ENCODE results near the gene TRIO.

The TRIO gene

DNA sequence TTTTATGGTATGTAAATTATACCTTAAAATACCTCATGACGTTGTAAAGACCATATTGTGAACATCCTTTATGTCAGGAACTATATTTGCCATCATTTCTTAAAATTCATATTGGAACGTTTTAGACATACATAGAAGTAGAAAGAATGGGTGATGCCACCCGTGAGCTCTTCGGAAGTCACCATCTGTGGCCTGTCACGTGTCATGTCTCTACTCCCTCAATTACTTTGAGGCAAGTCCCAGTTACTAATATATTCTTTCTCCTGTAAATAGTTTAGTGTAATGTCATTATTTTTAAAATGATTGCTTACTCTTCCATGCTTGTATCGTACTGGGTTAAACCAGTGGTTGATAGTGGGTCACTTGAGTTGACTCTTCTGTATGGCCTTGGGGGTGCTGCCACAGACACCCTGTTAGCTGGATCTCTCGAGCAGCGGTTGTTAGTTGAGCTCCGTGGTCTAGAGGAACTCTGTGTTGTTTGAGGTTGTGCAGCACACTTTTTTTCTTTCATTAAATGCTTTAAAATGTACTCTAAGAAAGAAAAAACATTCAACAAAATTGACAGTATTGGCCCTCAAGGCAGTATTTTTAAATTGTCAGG lies 66.2 kb downstream of the TRIO start:
- no peak for DNase-seq (ENCODE audit: low spot score)

- no peak for DNase-seq (ENCODE audit: low spot score)
These were observed 66.7 kb downstream of the TRIO start for GRCh38 chr5:14209836-14210235.

DNA sequence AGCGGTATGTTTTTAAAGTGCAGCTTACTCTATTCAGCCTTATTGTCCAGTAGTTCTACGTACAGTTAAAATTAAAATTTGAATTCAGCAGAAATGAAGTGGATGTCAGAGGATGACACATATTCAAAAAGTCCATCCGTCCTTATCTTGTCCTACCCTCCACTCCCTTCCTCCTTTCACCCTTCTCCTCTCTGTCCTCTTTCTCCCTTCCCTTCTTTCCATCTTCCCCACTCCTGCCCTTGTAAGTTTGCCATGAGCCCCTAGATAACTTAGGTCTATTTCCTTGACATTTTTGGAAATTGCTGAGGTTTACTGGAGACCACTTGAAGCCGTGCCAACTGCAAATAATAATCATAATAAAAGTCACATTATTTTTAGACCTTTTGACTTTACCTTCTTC lies 67.6 kb downstream of the TRIO start:
- DNase-seq (ENCODE audit: low spot score), result no peak

DNA sequence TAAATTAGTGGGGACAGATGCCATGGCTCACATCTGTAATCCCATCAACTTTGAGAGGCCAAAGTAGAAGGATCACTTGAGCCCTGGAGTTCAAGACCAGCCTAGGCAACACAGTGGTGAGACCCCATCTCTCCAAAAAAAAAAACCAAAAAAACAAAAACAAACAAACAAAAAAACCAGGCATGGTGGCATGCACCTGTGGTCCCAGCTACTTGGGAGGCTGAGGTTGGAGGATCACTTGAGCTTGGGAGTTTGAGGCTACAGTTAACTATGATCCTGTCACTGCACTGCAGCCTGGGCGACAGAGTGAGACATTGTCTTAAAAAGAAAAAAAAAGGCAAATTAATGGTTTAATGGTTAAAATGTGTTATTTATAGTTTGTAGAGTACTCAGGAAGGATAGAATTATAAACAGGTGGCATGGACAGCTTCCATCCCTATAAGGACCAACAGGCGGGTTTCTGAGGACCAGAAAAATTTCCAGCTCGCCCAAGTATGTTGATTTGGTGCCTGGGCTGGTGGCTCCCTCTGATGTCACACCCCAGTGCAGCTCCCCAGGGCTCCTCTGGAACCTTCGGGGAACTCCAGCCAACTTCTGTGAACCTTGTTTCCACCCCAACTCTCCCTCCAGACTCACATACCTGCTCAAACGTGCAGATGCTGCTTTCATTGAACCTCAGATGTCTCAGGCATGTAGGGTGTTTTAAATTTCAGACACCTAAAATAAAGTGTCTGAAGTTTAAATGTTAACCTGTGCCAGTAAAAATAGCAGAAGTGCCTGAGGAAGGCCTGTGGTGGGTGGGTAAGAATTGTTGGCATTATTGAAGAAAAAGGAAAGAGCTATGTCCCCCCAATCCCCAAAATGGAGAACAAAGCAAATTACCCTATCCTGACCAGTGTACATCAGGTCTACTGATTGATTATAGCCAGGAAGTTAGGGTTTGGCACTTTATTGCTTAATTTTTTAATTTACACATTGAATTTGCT lies 69.0 kb downstream of the TRIO start:
- no peak for DNase-seq (ENCODE audit: low spot score)

DNA sequence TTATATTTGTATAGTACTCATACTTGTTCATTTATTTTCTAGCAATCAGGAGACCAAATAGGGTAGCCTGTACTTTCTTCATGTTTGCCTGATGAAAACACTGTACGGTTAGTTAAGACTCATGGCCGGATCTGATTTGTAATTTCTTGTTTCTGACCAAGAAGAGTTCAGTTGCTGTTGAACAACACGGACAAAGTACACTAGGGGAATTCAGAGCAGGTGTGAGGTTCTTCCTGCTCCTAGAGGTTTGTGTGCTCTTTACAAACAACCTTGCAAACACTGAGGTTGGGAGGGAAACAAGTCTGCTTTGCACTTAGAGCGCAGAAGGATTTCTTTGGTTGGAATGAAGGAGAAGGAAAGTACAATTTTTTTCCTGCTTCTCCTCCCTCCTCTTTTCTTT lies 69.7 kb downstream of the TRIO start:
- no peak for DNase-seq (ENCODE audit: low spot score)

DNA sequence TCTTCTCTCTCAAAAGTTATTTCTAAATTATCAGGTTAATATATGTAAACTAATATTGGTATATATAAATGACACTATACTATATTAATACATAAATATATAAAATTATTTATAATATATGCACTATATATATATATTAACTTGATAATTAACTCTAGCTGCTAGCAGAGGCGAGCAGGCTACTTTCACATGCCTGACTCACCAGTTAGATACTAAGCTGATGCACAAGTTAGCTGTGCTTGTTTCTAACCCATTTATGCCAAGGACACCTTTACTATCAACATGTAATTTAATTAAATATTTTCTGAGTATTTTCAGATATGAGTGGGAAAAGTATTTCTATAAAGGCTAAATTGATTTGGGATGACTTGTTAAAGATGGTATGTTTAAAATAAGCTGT lies 70.1 kb downstream of the TRIO start:
- no peak for DNase-seq (ENCODE audit: low spot score)

- DNase-seq (ENCODE audit: low spot score), result no peak
These were observed 70.9 kb downstream of the TRIO start for GRCh38 chr5:14213813-14214585.

DNA sequence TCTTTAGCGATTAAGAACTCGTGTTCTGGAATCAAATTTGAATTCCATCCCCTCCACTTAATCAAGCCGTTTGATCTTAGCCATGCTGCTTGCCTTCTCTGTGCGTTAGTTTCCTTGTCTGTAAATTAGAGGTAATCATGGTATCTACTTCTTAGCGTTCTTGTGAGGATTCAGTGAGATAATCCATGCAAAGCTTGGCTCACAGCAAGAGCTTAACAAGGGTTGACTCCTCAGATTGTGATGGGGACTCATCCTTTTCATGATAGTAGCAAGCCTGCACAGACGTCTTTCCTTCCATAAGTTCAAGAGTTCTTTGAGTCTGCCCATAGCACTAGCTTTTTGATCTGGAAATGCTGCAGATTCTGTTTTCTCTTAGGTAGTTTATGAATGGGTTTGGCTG lies 72.8 kb downstream of the TRIO start:
- no peak for DNase-seq (ENCODE audit: low spot score)

GRCh38 chr5:14216372-14216771 lies 73.2 kb downstream of the TRIO start:
- DNase-seq (ENCODE audit: low spot score), result no peak

- DNase-seq (ENCODE audit: low spot score), result no peak
These were observed 73.8 kb downstream of the TRIO start for GRCh38 chr5:14216902-14217301.

- DNase-seq (ENCODE audit: low spot score), result no peak
These were observed 74.4 kb downstream of the TRIO start for GRCh38 chr5:14217587-14217986.

DNA sequence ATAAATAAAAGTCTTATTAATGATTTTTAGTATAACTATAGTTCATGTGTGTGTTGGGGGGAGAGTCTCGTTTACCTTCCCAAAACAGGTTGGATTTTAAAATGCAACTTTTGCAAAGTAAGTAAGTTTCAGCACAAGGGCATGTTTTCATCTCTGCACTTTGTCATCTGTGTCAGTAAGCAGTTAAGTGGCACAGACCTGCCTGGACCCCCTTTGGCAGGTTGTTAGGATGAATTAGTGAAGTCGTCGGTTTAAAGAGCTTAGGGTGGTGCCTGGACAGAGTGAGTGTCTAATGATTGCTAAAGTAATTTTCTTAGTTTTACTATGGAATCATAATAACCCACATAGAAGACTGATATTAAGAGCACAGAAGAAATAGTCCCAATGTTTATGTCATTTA lies 74.9 kb downstream of the TRIO start:
- no peak for DNase-seq (ENCODE audit: low spot score)

GRCh38 chr5:14218480-14218879 lies 75.3 kb downstream of the TRIO start:
- DNase-seq (ENCODE audit: low spot score), result no peak

GRCh38 chr5:14218897-14219573 lies 75.9 kb downstream of the TRIO start:
- DNase-seq (ENCODE audit: low spot score), result no peak

- DNase-seq (ENCODE audit: low spot score), result no peak
These were observed 76.8 kb downstream of the TRIO start for GRCh38 chr5:14219800-14220512.

GRCh38 chr5:14220642-14221041 lies 77.5 kb downstream of the TRIO start:
- no peak for DNase-seq (ENCODE audit: low spot score)

DNA sequence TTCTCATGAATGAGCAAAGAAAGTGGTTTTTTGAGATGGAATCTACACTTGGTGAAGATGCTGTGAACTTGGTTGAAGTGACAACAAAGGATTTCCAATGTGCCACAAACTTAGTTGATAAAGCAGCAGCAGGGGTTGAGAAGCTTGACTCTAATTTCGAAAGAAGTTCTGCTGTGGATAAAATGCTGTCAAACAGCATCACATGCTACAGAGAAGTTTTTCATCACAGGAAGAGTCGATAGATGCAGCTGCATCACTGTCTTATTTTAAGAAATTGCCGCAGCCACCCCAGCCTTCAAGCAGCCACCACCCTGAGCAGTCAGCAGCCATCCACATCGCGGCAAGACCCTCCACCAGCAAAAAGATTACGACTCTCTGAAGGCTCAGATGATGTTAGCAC lies 78.6 kb downstream of the TRIO start:
- no peak for DNase-seq (ENCODE audit: low spot score)

- no peak for DNase-seq (ENCODE audit: low spot score)
These were observed 79.1 kb downstream of the TRIO start for GRCh38 chr5:14222206-14222605.

DNA sequence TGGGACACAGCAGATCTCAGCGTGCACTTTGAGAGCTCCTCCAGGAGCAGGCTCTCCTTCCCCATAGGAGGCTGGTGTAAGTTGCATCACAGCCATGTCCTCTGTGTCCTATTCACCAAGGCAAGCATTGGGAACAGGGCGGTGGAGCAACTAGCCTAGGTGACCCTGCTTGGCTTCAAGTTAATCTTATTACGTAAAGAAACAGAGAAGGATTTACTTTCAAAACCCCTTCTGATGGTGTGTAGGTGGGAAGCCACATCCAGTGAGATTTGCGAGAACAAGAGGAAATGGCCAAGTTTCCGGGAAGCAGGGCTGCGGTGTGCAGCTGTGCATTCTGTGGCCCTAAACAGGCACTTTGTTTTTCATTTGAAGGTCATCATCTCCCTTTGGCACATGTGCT lies 80.2 kb downstream of the TRIO start:
- DNase-seq (ENCODE audit: low spot score), result no peak

- no peak for DNase-seq (ENCODE audit: low spot score)
These were observed 82.2 kb downstream of the TRIO start for GRCh38 chr5:14225173-14225834.

- no peak for DNase-seq (ENCODE audit: low spot score)
These were observed 83.0 kb downstream of the TRIO start for GRCh38 chr5:14226149-14226548.

All from LoVo (cell line).